GM21447 (cell line): ENCODE results near the gene NOX4.

Experiments used
- ATAC-seq: cut with Tn5 transposase; IDR thresholded peaks from one replicate; pipeline ENCODE4 v1.9.1; 2021; ENCODE audit not compliant: unreplicated experiment

Gene NOX4

GRCh38 chr11:89490981-89491690, at the start of gene NOX4:
Gene NOX4 (minus strand): TSS chr11:89491375. CDS start chr11:89491246, 129 bp downstream.
- no peak for ATAC-seq

DNA sequence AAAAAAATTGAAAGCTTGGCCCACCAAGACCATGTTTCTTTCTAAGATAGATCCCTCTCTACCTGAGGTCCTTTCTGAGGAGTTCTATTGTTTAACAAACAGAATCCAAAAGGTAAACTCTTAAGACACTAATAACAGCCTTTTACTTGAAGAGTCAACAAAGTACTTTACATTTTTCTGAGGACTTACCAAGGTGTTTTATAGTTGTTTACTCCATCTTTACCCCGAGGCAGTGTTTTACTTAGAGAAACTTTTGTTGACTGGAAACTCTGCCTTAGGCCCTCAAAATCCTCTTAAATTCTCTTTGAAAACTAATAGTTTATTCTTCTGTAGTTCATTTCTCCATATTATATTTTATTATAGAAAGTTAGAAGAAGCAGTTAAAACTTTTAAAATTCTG, 49.7 kb upstream of the NOX4 start:
- ATAC-seq, result no peak

- ATAC-seq, result no peak
Measured at GRCh38 chr11:89537936-89538335, 46.8 kb upstream of the NOX4 start.

- no peak for ATAC-seq
Measured at GRCh38 chr11:89536926-89537325, 45.8 kb upstream of the NOX4 start.

GRCh38 chr11:89535221-89535620, 44.0 kb upstream of the NOX4 start:
- no peak for ATAC-seq

DNA sequence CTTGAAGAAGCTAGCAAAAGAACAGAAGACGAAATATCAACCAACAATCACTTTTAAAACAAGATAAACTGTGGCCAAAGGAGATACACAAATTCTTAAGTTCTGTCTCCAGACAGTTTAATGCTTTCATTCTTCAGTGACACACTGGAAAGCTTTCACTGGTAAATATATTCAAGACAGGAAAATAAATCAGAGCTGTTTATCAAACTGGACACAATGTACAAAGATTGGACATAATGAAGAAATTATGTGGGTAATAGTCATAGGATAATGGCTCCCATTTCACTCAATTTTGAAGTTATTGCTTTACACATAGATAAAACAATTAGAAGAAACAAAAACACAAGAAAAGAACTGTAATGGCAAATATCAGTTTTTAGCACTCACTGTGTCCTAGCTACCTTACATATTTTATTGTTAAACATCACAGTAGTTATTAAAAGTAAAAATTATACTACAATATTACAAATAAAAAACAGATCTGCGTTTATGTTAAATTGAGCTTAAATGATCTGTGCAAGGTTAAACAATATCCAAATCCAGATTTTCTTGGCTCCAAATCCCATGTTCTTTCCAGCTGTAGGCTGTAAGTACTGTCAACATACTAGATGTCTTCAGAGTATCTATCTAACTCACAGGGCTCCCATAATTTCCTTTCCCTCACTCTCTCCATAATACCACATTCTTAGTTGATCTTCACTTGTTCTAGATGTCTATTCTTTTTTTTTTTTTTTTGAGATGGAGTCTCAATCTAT, 38.6 kb upstream of the NOX4 start:
- no peak for ATAC-seq

- no peak for ATAC-seq
Measured at GRCh38 chr11:89521792-89522191, 30.6 kb upstream of the NOX4 start.

DNA sequence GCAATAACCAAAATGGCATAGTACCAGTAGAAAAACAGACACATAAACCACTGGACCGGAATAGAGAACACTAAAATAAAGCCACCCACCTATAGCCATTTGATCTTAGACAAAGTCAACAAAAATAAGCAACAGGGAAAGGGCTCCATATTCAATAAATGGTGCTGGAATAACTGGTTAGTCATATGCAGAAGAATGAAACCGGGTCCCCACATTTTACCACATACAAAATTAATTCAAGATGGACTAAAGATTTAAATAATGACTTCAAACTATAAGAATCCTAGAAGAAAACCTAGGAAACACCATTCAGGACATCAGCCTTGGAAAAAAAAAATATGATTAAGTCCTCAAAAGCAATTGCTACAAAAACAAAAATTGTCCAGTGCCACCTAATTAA, 30.1 kb upstream of the NOX4 start:
- ATAC-seq, result no peak

DNA sequence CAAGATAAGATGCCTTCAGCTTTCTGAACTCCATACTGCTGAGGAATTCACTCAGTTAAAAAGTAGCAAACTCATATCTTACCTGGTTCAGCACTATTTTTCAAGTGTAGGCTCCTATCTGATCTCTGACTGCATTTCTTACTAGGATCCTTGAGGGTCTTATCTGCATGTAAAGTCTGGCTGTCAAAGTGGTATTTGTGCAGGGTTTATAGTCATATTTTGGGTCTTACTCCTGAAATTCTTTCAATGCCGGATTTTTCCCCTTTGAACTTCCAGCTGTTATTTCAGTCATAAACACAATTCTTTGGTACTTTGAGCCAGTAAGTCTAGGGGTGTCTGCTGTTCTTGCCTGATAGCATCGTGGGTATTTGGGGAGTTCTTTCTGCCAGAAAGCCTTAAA, 25.3 kb upstream of the NOX4 start:
- ATAC-seq, result no peak

DNA sequence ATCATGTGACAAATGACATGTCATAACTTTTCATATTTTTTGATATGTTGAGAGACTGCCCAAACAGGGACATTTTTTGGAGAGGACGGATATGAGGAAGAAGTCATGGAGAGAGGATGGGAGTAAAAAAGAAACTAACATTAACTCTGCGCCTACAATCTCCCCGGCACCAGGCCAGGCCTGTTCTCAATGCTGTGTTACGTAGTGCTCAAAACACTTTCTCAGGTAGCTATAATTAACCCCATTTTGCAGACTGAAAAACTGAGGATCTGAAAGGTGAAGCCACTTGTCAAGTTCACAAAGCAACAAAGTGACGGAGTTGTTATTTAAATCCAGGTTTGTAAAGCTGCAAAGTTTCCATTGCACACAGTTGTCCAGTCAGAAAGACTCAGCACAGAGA, 17.4 kb upstream of the NOX4 start:
- ATAC-seq, result no peak

GRCh38 chr11:89504270-89504669, 13.1 kb upstream of the NOX4 start:
- ATAC-seq, result no peak

GRCh38 chr11:89503422-89503821, 12.2 kb upstream of the NOX4 start:
- no peak for ATAC-seq

GRCh38 chr11:89502301-89502700, 11.1 kb upstream of the NOX4 start:
- ATAC-seq, result no peak

- no peak for ATAC-seq
Measured at GRCh38 chr11:89500336-89500735, 9.2 kb upstream of the NOX4 start.

DNA sequence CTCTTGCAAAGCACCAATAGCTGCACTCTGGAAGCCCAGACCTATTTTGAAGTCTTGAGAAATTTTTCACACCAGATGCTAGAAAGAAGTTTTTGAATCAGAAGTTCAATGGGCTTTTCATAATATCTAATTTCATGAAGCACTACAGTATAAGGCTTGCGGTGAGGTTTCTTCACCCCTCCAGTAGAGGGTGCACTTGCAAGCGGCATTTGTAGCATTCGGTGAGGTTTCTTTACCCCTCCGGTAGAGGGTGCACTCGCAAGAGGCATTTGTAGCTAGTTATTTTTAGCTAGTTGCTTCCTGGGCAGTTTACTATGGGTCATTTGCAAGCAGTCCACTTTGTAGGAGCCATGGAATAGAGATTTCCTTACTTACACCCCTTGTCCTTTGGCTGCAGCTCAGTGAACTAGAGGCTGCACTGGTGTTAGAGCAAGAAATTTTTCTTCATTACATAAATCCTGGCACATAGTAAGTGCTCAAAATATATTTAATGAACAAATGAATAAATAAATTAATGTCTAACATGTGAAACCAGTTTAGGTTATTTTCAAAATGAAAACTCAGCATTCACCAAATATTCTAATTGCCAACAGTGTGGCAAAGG, 7.8 kb upstream of the NOX4 start:
- no peak for ATAC-seq

DNA sequence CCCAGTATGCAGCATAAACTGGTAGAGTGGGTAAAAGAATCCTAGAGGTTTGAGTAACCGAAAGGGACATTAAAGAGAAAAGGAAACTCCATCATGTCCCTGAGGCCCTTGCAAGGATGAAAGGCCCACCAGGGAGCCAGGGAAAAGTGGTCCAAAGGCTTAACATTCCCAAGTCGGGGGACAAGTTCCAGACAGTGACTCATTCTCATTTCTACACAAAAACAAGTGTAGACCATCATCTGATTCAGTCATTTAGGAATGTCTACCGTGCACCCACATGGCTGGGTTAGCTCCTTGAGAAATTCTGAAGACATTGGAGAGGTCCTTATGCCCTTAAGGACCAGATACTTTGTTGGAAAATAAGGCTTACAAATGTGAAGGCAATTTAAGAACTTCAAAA, 4.8 kb upstream of the NOX4 start:
- no peak for ATAC-seq

DNA sequence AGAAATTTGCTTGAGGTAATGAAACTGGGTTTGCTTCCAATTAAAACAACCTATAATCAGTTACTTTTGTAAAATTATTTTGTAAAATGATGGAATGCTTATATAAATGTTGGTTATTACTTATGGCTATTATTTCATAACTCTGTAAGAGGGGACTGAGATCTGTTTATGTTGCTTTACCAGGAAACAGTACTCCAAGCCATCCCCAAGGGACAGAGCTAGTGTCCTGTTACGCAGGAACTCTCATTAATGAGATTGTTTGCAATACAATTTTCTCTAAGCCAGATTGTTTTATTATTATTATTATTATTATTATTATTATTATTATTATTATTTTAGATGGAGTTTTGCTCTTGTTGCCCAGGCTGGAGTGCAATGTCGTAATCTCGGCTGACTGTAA, 2.3 kb upstream of the NOX4 start:
- no peak for ATAC-seq

DNA sequence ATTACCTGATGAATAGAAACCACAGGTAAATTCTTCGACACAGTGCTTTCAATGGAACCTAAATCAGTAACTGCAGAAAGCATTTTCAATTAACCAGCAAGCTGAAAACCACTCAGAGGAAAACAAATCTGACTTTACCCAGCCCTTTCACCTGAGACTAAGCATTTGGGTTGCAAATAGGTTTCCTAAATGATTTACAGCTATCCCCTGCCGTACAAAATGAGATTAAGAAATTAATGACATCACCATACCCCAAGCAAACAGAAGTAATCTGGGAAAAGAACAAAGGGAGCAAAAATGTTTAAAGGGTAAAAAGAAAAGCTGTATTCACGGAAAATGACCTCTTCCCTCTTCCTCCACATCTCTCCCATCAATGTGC, 584 bp downstream of the NOX4 start:
- no peak for ATAC-seq

DNA sequence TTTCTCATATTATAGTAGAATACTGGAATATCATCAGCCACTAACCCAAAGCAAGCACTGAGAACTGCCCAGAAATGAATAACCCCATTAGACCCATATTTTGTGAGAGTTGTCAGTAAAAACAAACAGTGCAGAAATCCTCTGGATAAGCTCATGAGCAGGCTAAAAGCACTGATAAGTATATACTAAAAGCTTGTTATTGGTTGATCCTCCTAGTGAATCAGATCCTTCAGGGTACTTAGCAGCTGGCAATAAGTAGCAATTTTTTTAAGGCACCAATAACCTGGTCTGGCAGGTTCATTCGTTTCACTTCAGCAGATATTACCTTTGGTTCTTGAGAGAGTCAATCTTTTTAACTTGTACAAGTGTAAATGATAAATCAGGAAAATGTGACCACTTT, 1.2 kb downstream of the NOX4 start:
- ATAC-seq, result no peak

- ATAC-seq, result no peak
Measured at GRCh38 chr11:89487016-89487415, 4.2 kb downstream of the NOX4 start.

GRCh38 chr11:89484896-89485295, 6.3 kb downstream of the NOX4 start:
- ATAC-seq, result no peak

- no peak for ATAC-seq
Measured at GRCh38 chr11:89477175-89477574, 14.0 kb downstream of the NOX4 start.
